CD4-positive, alpha-beta T cell treated with Interleukin-2 at 100 ng/mL for 4 hours (primary cell): ENCODE measurements around the gene TCFL5.

Experiments
- DNase-seq: peaks from one replicate; pipeline ENCODE4 v3.0.0-alpha.2; 2020; ENCODE audit warnings: low spot score

Gene TCFL5

DNA sequence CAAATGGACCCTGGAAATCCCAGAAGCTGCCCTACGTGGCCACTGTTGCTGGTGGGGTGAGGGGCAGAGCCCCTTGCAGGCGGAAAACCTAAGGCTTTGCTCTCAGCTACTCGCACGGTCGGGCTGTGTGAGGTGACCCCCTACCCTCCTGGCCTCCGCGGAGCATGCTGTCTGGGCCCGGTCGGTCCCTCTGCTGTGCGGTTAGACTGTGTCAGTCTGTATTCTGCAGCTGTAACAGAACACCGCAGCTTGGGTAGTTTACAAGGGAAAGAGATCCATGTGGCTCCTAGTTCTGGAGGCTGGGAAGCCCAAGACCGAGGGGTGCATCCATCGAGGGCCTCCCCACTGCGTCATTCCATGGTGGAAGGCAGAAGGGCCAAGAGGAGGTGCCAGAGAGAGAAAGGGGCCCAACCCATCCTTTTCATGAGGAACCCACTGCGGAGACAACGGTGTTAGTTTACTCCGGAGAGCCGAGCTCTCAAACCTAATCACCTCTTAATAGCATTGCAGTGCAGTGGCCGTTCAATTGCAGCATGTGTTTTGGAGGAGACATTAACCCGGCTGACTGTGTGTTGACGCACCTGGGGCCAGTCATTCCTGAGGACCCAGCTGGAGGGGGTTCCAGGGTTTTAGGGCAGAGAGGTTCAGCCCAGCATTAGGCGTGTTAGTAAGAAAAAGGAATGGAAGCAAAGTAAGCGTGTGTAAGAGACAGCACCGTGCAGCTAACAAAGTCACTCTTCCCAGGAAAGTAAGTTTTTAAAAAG is 26.5 kb downstream of the TCFL5 start:
- DNase-seq, result no peak

DNA sequence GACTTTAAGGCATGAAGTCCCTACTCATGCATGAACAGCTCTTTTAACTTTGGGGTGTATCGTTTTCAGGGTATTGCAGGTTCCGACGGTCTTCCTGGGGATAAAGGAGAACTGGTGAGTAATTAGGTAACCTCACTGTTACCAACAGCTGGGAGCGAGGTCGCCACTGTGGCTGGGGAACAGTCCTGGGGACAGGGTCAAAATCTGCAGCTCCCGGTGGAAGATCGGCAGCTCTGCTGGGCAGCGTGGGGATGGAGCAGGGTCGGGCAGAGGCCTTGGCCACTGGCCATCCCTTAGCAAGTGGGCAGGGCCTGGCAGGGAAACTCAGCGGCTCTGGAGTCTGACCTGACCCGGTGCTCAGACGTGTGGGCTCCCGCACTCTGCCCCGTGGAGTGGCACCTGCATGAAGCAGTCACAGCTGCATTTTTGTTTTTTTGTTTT is 28.7 kb downstream of the TCFL5 start:
- no peak for DNase-seq

DNA sequence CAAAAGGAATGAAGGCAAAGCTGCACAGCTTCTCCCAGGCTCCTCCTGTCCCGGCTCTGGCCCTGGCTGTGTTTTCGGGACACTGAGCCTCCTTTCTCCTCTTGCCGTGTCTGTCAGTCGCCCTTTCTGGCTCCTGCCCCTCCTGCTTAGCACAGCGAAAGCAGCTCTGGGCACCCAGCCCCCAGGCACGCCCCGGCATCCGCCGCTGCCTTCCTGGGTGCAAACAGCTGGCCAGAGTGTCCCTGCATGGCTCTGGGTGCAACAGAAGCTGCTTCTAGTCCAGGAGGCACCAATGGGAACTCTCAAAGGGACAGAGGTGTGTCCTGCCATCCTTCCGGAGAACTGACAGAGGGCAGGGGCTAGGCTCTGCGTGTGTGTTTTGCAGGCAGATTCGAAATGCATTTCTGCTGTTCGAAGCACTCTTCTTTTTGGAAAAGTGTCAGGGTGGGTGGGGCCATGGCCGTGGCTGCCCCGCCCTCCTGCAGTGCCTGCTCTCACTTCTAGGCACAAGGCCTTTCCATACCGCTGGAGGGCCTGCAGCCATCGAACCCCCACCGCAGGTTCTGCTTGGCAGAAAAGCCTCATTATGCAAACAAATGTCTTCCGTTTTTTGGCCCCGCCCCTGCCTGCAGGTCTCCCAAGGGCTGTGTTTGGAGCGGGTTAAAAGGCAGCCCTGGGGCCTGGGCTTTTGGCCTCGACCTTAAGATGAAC is 29.3 kb downstream of the TCFL5 start:
- DNase-seq, result peak; percentile 7

DNA sequence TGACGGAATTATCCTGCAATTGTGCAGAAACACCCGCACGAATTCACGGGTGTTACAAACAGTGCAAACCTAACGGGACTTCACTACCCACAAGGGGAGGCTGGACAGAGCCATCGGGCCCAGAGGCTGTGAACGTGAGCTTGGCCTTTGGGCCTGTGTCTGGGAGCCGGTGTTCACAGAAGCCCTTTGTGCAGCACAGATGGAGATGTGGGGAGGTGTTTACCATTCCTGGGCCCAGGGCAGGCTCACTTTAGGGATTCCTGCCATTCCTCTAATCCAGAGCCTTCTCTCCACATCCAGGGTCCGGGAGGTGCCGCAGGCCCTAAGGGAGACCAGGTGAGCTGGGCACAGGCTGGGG is 29.8 kb downstream of the TCFL5 start:
- DNase-seq, result no peak

- no peak for DNase-seq
Observed at GRCh38 chr20:62831361-62831788, 30.2 kb downstream of the TCFL5 start.

DNA sequence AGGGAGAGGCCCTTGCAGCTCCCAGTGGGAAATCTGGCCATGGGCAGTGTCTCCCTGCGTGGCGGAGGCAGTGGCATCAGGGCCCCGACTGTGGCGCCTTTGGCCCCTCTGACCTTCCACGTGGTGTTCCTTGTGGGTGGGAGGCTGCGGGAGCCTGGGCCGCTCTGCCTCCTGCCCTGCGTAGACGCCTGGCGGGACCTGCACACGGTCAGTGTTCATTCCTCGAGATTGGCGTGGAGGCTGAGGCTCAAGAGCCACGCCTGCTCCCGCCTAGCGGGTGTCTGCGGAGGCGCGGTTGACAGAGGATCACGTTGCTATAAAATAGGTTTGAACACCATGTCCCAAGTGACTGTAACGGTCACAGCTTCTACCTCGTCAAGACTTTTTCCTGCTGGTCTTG is 30.8 kb downstream of the TCFL5 start:
- DNase-seq, result no peak

DNA sequence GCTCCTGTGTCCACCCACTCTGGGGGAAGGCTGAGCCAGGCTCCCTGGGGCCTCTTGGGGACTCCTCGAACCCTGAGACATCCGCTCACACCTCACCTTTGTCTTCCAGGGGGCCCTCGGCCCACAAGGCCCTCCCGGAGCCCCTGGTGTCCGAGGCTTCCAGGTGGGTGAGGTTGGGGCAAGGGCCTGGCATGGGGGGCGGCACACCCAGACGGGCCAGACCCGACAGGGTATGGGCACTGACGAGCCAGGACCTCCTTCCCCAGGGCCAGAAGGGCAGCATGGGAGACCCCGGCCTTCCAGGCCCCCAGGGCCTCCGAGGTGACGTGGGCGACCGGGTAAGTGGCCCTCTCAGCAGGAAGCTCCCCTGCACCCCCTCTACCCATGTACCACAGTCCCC is 31.4 kb downstream of the TCFL5 start:
- no peak for DNase-seq

- no peak for DNase-seq
Observed at GRCh38 chr20:62829231-62830230, 32.1 kb downstream of the TCFL5 start.

GRCh38 chr20:62828511-62829230 is 33.0 kb downstream of the TCFL5 start:
- DNase-seq, result no peak

DNA sequence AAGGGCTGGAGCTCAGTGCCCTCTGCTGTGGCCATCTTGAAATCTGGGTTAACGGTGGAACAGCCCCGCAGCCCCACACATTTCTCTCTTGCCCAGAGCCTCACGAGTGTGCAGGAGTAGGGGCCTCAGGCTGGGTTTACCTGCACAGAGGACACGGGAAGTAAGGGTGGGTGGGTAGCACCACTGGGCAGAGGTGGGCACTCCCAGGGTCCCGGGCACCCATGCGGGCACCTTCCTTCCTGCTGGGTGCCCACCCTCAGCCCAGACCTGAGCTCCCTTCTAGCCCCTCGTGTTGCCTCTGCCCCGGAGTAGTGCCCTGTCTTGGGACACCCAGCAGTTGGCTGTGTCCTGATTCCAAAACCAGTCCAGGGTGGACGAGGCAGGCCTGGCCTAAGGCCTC is 33.6 kb downstream of the TCFL5 start:
- no peak for DNase-seq

DNA sequence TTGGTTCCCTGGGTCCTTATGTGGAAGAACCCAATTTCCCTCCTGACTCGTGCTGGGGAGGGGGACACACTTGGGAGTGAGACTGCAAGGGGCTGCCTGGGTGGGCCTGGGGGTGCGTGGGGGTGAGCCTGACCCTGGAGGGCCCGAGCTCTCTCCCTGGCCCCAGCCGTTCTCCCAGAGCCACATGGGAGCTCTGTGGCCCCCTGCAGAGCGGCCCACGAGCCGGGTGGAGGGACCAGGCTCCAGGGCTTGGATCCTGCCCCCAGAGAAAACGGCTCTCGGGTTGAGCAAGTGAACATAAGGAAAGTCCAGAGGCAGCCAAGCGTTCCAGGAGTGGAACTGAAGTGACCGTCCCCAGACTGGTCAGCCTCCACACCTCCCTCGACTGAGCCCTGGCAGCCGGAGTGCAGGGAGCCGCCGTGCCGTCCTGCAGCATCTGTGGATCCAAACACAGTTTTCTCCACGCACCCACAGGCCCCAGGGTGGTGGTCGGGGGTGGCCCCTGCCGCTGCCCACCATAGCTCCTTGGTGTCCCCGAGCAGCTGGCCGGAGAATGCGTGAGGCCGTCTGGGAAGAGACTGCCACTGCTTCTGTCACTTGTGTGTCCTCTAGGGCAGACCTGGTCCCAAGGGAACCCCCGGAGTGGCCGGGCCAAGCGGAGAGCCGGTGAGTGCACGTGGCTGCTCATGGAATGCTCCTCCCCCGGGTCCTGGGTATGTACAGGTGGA is 34.1 kb downstream of the TCFL5 start:
- no peak for DNase-seq

DNA sequence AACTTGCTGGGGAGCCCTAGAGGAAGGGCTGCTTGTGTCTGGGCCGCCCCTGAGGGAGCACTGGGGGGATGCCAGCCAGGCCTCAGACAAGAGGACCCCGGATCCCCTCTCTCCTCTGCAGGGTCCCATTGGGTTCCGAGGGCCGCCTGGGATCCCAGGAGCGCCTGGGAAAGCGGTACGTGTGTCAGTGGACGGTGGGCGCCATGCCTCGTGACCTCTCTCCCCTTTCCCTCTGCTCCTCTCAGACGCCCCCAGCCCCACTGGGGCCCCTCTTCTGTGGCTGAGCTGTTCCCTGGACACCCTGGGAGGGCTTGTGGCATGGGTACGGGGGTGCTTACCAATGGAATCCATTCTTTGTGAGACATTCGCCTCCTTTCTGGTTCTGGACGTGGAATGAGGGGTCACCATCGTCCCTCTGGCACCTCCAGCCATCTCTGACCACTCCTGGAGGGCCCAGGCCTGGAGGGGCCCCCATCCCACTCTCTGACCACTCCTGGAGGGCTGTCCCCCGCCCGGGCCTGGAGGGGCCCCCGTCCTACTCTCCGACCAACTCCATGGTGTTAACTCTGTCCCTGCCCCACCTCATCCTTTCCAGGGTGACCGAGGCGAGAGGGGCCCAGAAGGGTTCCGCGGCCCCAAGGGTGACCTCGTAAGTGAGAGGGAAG is 34.8 kb downstream of the TCFL5 start:
- no peak for DNase-seq

DNA sequence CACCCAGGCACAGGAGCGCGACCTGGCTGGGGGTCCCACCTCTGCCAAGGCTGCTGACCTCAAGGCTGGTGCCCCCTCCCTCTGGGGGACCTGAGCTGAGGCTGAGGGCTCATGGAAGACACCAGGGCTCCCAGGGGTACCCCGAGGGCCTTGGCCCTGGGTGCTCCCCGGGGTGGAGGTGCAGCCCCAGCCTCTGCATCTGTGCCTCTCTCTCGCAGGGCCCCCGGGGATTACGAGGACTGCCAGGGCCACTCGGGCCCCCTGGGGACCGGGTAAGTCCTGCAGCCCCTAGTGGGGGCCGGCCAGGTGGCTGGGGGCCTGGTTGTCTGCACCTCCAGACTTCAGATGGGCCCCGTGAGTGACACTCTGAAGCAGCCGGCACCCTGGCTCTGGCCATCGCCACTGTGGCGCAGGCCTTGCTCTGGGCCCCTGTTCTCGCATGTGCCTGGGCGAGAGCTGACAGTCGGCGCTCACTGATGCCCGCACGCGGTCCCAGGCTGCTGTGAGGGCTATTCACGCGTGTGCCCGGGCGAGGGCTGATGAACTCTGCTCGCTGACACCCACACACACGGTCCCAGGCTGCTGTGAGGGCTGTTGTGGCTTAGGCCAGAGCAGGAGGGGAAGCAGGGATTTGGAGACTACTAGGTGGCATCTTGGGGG is 35.5 kb downstream of the TCFL5 start:
- no peak for DNase-seq

GRCh38 chr20:62825333-62825985 is 36.2 kb downstream of the TCFL5 start:
- DNase-seq, result no peak

DNA sequence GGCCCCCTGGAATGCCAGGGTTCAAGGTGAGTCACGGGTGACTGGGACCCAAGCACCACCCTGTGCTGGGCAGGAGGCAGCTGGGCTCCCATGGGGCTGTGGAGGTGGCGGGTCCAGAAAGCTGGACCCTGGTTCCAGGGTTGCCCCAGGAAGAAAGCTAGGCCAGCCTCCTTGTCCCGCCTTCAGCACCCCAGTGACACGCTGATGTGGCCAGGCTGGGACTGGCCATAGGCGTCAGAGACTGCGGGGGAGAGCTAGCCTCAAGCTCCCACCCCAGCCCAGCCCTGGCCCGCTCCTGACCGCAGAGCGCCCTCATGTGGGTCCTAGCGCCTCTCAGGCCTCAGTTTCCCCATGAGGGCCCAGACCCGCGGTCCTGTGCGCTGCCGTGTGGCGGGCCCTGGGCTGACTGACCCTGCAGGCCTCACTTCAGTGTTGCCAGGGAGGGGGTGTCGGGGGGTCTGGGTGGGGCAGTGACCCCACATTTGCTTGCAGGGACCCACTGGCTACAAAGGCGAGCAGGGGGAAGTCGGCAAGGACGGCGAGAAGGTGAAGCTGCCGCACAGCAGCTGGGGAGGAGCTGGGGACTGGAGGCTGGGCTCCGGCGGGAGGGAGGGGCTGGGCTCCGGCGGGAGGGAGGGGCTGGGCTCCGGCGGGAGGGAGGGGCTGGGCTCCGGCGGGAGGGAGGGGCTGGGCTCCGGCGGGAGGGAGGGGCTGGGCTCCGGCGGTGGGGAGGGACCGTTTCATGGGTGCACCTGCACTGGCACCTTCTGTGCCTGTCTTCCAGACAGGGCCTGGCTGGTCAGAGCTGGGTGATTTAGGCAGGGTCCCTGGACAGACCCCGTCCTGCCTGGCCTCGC is 36.9 kb downstream of the TCFL5 start:
- peak; percentile 59 for DNase-seq

DNA sequence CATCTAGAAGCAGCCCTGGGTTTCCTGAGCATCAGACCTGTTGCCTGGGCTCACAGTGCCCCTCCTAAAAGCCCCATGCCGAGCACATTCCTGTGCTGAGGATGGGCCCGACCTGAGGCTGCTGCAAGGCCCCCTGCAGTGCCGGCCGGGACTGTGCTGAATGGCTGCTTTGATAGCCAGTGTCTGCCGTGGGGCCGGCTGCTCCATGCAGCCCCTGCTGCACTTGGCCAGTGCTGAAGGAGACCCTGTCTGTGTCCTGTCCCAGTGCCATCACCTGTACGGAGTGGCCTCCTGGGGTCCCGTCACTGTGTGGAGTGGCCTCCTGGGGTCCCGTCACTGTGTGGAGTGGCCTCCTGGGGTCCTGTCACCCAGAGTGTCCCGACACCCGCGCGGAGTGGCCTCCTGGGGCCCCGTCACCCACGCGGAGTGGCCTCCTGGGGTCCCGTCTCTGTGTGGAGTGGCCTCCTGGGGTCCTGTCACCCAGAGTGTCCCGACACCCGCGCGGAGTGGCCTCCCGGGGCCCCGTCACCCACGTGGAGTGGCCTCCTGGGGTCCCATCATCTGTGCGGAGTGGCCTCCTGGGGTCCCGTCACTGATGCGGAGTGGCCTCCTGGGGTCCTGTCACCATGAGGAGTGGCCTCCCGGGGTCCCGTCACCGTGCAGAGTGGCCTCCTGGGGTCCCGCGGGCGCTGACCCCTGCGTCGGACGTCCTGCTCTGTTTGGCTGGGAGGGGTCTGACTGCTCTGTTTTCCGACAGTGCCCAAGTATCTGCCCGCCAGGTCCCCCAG is 37.7 kb downstream of the TCFL5 start:
- DNase-seq, result no peak

- peak; percentile 35 for DNase-seq
Observed at GRCh38 chr20:62822788-62823651, 38.6 kb downstream of the TCFL5 start.
